Embryonic facial prominence (tissue), 1 donor: ENCODE data around the gene EEFSEC.

Experiments used
- DNase-seq: peaks from one replicate; pipeline ENCODE4 v3.0.0-alpha.2; 2016; ENCODE audit errors: extremely low spot score

The EEFSEC gene

GRCh38 chr3:128153156-128154041 lies at the start of gene EEFSEC:
EEFSEC (plus strand) TSS chr3:128153481; CDS start chr3:128153508, 27 bp downstream.
- no peak for DNase-seq

DNA sequence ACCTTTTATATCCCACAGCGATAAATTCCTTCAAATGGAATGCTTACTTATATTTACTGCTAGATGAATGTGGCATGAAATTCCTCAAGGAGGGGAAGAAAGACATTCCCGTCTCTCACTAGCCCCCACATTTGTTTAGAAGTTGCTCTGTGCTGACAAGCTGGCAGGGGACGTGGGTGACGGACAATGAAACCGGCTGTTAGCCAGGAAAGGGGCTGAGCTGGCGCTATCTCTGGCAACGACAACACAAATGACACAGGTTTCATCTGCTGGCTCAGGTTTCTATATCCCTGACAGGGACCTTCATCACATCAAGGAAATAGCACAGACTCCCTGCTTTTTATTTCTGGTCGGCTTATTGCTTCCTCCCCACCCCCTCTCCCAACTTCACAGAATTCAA lies 45.4 kb upstream of the EEFSEC start:
- DNase-seq, result no peak

DNA sequence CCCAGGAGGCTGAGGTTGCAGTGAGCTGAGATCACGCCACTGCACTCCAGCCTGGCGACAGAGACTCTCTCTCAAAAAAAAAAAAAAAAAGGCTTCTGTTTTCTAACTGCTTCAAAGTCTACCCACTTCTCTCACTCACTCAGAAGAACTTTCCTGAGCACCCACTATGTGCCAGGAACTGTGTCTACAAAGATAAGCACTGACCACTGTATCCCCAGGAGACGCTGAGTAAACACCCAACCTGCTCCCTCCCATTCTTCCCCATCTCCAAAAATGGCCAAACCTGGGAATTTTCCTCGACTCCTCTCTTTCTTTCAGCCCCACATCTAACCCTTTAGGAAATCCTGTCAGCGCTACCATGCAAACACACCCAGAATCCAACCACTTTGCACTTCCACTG lies 42.1 kb upstream of the EEFSEC start:
- DNase-seq, result no peak

- DNase-seq, result no peak
Measured at GRCh38 chr3:128112357-128112968, 40.8 kb upstream of the EEFSEC start.

DNA sequence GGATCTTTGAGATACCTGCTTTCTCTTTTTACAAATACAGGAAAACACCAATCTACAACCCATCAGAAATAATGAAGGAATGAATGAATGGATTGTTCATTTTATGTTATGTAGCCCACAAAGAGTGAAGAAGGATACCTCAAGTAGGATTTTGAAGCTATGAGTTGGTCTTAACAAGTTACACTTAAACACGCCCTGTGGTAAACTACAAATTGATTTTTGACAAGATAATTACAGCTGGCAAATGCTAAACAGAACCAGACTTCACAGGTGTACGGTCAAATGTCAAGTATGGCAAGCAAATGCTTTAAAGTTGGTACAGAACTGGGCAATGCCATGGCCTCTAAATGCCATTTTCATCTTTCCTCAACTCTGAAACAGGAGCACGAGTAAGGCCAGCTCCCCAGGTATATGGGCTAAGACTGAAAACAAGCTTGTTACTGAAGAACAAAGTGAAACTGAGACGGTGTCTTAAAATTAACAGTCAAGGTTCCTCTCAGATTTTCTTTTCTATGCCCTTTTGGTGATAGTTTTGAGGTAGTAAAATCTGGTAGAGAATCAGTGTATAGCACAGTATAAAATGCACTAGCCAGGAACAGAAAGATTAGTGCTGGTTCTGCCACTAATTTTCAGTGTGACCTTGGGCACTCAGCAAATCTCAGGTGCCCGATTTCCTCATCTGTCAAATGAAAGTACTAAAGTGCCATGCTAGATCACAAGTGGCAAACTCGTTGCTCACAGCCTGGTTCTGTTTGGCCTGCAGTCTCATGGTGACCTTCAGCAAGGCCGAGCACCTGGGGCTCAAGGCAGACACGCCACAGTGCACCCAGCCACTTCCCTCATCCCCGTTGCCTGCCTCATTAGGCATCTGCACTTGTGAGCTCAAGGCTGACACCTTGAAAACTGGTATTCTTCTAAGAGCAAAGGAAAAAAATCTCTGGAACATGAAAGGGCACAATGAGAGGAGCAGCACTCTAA lies 39.2 kb upstream of the EEFSEC start:
- DNase-seq, result no peak

- DNase-seq, result no peak
Measured at GRCh38 chr3:128122013-128122412, 31.3 kb upstream of the EEFSEC start.

- DNase-seq, result no peak
Measured at GRCh38 chr3:128123156-128123537, 30.1 kb upstream of the EEFSEC start.

DNA sequence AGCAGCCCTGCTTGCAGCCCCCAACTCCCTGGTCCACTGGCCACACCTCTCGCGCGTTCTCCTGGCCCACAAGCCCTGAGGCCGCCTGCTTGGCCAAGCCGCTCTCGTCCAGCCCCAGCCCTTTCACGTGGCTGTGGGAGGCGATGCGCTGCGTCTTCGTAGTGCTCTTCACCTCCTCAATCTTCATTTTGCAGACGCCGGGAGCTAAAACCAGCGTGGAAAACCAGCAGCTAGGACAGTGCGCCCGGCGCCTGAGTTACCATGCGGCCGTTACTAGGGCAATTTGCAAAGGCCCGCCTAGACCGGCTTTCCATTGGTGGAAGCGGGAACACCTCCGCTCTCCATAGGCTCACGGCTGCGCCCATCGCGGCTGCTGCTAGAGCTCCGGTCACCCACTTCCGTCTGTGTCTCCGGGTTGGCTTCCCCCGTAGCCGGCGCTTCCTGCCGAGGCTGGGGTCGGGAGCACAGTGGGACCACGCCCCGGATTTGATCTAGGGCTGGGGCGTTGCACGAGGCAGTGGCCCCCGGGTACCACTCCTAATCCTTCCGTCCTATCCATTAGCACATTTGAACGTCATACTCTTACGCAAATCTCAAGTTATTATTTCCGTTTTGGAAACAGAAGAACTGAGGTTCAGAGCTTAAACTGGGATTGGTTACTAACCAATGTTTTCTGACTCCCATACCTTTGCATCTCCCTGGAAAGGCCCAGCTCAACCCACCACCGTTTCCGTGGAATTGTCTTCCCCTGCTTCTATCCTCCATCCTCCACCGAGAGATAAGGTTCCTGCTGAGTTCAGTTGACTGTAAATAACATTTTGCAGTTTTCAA lies 29.5 kb upstream of the EEFSEC start, which contains the start of gene RUVBL1:
Gene RUVBL1, minus strand, starts transcription at position 275 of the 831 bp plus-strand sequence. Its CDS starts 88 bp downstream, at position 187.
- DNase-seq, result peak; percentile 97

GRCh38 chr3:128127236-128127635 lies 26.0 kb upstream of the EEFSEC start:
- DNase-seq, result no peak

DNA sequence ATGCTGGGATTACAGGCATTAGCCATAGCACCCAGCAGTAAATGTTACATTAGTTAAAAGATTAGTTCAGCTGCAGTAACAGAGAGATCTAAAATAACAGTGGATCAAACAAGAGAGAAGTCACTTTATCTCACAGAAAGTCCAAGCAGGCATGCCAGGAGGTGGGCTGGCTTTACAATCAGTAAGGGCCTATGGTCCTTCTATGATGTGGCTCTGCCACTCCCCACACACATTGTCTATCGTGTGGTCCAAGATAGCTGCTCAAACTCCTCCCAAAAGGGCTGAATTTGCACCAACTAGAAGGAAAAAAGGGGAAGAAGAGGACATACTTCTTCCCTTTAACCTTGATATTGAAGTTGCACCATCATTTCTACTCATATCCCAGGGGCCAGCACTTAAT lies 25.0 kb upstream of the EEFSEC start:
- no peak for DNase-seq

DNA sequence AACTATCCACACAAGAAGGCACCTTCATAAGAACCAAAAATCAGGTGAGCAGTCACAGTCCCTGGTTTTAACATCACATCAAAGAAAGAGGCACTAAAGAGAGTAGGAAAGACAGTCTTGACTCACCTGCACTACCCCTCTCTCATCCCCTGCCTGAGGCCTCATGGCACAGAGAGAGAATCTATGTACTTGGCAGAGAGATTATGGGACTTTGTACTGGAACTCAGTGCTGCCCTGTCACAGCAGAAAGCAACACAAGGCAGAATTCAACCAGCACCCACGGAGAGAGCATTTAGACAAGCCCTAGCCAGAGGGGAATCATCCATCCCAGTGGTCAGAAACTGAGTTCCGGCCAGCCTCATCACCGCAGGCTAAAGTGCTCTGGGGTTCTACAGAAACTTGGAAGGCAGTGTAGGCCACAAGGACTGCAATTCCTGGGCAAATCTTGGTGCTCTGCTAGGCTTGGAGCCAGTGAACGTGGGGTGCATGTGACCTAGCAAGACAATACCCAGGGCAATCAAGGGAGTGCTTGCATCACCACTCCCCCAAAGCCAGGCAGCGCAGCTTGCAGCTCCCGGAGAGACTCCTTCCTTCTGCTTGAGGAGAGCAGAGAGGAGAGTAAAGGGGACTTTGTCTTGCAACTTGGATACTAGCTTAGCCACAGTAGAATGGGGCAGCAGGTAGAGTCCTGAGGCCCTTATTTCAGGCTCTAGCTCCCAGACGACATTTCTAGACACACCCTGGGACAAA lies 21.2 kb upstream of the EEFSEC start:
- DNase-seq, result no peak

DNA sequence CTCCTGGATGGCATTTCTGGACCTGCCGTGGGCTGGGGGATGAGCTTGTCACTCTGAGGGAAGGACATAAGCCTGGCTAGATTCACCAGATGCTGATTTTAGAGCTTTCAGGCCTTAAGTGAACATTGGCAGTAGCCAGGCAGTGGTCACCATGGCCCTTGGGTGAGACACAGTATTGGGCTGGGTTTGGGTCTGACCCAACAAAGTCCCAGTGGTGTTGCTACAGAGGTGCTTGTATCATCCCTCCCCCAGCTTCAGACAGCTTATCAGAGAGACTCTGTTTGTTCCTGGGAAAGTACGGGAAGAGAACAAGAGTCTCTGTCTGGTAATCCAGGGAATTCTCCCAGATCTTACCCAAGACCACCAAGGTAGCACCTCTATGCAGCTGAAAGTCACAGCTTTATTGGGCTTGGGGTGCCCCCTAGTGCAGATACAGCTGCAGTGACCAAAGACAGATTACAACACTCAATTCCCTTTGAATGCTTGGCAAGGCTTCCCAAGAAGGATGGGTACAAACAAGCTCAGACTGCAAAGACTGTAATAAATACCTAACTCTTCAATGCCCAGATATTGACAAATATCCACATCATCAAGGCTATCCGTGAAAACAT lies 19.9 kb upstream of the EEFSEC start:
- no peak for DNase-seq

- DNase-seq, result no peak
Measured at GRCh38 chr3:128143496-128143895, 9.8 kb upstream of the EEFSEC start.

DNA sequence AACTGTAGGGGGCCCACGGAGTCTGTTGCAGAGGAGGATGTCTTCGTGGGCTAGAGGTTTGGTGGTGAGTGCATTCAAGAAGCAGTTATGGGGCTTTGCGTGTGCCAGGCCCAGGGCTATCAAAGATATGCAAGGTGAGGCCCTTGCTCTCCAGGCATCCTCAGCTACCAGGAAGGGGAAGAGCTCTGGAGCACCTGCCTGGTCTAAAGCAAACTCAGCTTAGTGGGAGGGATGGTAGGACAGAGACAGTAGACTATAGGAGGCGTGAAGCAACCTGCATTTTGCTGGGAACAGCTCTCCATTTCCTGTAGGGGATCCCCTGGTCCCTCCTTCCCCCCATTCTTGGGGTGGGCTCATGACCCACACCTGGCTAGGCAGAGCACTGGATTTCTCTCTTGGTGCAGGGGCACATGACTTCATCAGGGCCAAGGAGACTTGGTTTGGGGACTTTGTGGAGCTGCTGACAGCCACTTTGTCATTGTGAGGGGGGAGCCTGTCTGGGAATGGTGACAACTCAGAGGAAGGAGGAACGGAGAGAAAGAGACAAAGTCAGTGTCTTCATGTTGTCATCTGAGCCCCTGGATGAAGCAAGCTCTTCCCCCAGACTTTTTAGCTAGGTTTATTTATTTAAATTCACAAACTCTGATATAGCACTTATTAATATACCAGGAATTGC lies 8.6 kb upstream of the EEFSEC start:
- no peak for DNase-seq

GRCh38 chr3:128145279-128145678 lies 8.0 kb upstream of the EEFSEC start:
- DNase-seq, result no peak

GRCh38 chr3:128146201-128146600 lies 7.1 kb upstream of the EEFSEC start:
- DNase-seq, result no peak

DNA sequence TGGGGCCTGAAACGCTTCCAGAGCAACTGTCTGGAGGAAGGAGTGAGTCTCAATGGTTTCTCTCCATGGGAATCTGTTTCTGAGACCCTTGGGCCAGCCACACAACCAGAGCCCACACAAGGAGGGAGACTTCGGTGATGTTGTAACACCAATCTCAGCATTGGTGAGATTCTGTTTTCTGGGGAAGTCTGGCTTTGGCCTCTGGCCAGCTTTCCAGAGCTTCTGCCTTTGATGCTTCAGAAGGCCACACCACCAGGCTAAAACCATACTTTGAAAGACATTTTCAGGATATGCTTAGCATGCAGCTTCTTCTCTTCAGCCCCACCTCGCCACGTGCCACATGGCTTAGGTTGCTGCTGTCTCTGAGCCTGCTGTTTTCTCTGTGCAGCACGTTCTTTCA lies 3.6 kb upstream of the EEFSEC start:
- DNase-seq, result no peak

DNA sequence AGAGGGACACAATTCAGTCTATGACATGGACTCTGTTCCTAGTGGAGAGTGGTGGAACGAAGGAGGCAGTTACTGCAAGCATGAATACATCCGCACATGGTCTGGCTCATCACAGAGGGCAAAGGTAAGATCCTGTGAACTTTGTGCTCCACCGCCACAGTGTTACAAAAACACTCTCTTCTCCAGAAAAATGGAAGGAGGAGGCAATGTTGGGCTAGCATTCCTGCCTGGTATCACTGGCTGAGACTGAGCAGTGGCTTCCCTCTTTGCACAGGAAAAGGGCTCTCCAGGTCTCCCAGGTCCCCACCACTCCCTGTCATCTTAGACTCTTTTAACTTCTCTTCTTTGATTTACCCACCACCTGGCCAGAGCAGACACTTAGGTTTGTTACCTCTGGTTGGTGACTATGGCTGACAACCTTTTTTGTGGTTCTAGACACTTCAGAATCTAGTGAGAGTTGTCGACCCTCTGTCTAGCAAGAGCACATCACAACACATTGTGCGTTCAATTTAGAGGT lies 1.5 kb upstream of the EEFSEC start:
- DNase-seq, result no peak
